ENCODE results near the gene SNRPE. TPM values are rescaled to one million over a fixed set of nuclear protein-coding genes. Genes with fewer than 3 reads are reported as not detected.

Gene SNRPE
- total and polyA plus RNA-seq, 9 of the 15 experiments (the other 6 are each of a cell fraction or from before 2014, with no cell fraction given): 216 to 1,893 (median 487) TPM

DNA sequence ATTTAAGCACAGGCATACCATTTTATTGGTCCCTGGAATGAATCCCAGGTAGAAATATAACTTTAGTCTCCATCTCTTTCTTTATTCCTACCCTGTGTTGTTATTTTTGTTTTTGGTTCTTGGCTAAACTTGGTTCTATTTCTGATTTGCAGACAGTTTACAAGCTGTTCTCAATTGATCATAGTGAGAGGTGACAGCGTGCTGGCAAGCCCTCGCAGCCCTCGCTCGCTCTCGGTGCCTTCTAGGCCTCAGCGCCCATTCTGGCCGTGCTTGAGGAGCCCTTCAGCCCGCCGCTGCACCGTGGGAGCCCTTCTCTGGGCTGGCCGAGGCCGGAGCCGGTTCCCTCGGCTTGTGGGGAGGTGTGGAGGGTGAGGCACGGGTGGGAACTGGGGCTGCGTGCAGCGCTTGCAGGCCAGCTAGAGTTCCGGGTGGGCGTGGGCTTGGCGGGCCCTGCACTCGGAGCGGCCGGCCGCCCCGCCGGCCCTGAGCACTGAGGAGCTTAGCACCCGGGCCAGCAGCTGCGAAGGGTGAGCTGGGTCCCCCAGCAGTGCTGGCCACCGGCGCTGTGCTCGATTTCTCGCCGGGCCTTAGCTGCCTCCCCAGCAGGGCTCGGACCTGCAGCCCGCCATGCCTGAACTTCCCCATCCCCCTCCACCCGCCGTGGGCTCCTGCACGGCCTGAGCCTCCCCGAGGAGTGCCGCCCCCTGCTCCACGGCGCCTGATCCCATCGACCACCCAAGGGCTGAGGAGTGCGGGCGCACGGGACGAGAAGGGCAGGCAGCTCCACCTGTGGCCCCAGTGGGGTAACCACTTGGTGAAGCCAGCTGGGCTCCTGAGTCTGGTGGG is 38.7 kb downstream of the SNRPE start:
- Histone ChIP-seq H3K79me2 (ENCODE audit: control insufficient read depth, insufficient read depth, low read length) (no peaks in the 10 kb centered on the region), H3K9ac (ENCODE audit: insufficient read depth in 1 of 2, low read depth in 2 of 2, low read length in 2 of 2) (no peak overlapping the region), H3K4me3 (no peak overlapping the region), H3K27me3 (ENCODE audit: control insufficient read depth in 2 of 2, insufficient read depth in 2 of 2, low read length in 2 of 2) (peaks cover 6 to 34% of the 10 kb centered on the region in 2 experiments), H3K4me2 (ENCODE audit: insufficient read depth, low read length) (no peak overlapping the region), H4K20me1 (replicated peaks; ENCODE audit: control insufficient read depth, insufficient read depth, low read length) (no peaks in the 10 kb centered on the region), H3K36me3 (ENCODE audit: control insufficient read depth, insufficient read depth, low read length) (no peaks in the 10 kb centered on the region), H2AFZ (ENCODE audit: low read depth, low read length) (no peak overlapping the region), H3K9me3 (replicated peaks; ENCODE audit: control insufficient read depth, insufficient read depth, low read depth, low read length) (peaks cover 3% of the 10 kb centered on the region; the same call in 1 of the 2 replicates), H3K4me1 (replicated peaks in 1 of 2; ENCODE audit: control insufficient read depth in 2 of 2, insufficient read depth in 2 of 2, low read length in 2 of 2) (peaks cover 0 to 7% of the 10 kb centered on the region in 2 experiments; a peak in 1 of 5 replicates), H3K9me1 (ENCODE audit: control insufficient read depth, insufficient read depth, low read length) (no peaks in the 10 kb centered on the region), H3K27ac (ENCODE audit: extremely low read depth, low read depth, low read length) (no peak overlapping the region)
- ChIA-PET CTCF (ENCODE audit: low intra/inter-chr PET ratio) (no interaction called here), POLR2A (interaction anchor here (0.5 kb wide), 1 partner anchor 589 kb away, joined by 3 read pairs; no protein-coding TSS in a partner anchor)
- in situ Hi-C loops (cut with MboI) (no loop called here), intact Hi-C loops (cut with micrococcal nuclease) (no loop called here)
- DNase-seq (ENCODE audit: extremely low read depth in 1 of 4, low spot score in 3 of 4) (no peak), ATAC-seq (no peak), FAIRE-seq (no peak)
- no TSS peak for BruUV-seq (replicated peaks)
- 30% methylated on average over 47 of the region's 47 CpGs for WGBS (ENCODE audit: insufficient coverage, low coverage, missing lambda C conversion rate)
- TF ChIP-seq, protein P1, sequence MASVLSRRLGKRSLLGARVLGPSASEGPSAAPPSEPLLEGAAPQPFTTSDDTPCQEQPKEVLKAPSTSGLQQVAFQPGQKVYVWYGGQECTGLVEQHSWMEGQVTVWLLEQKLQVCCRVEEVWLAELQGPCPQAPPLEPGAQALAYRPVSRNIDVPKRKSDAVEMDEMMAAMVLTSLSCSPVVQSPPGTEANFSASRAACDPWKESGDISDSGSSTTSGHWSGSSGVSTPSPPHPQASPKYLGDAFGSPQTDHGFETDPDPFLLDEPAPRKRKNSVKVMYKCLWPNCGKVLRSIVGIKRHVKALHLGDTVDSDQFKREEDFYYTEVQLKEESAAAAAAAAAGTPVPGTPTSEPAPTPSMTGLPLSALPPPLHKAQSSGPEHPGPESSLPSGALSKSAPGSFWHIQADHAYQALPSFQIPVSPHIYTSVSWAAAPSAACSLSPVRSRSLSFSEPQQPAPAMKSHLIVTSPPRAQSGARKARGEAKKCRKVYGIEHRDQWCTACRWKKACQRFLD (CRISPR knock-in tag; IDR thresholded peaks at IDR 0.05): no peak
- no peak for TF ChIP-seq CC2D1A (IDR thresholded peaks at IDR 0.05)
- TF ChIP-seq ZNF444 (CRISPR knock-in tag; IDR thresholded peaks at IDR 0.05): no peak
- no peak for TF ChIP-seq SP1 (CRISPR knock-in tag; IDR thresholded peaks at IDR 0.05)
- TF ChIP-seq, protein P2, sequence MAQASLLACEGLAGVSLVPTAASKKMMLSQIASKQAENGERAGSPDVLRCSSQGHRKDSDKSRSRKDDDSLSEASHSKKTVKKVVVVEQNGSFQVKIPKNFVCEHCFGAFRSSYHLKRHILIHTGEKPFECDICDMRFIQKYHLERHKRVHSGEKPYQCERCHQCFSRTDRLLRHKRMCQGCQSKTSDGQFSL (CRISPR knock-in tag; IDR thresholded peaks at IDR 0.05): no peak
- TF ChIP-seq, protein P2 (tag; IDR thresholded peaks at IDR 0.05): no peak
- TF ChIP-seq ZNF197 (CRISPR knock-in tag; IDR thresholded peaks at IDR 0.05; ENCODE audit: low read depth): no peak
- no peak for TF ChIP-seq RBM39 (optimal IDR thresholded peaks at IDR 0.05; ENCODE audit: low read depth, low read length)
- no peak for TF ChIP-seq ZNF830 (CRISPR knock-in tag; IDR thresholded peaks at IDR 0.05)
- TF ChIP-seq, protein P3, sequence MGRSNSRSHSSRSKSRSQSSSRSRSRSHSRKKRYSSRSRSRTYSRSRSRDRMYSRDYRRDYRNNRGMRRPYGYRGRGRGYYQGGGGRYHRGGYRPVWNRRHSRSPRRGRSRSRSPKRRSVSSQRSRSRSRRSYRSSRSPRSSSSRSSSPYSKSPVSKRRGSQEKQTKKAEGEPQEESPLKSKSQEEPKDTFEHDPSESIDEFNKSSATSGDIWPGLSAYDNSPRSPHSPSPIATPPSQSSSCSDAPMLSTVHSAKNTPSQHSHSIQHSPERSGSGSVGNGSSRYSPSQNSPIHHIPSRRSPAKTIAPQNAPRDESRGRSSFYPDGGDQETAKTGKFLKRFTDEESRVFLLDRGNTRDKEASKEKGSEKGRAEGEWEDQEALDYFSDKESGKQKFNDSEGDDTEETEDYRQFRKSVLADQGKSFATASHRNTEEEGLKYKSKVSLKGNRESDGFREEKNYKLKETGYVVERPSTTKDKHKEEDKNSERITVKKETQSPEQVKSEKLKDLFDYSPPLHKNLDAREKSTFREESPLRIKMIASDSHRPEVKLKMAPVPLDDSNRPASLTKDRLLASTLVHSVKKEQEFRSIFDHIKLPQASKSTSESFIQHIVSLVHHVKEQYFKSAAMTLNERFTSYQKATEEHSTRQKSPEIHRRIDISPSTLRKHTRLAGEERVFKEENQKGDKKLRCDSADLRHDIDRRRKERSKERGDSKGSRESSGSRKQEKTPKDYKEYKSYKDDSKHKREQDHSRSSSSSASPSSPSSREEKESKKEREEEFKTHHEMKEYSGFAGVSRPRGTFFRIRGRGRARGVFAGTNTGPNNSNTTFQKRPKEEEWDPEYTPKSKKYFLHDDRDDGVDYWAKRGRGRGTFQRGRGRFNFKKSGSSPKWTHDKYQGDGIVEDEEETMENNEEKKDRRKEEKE (IDR thresholded peaks at IDR 0.05; ENCODE audit: borderline replicate concordance in 1 of 2, control insufficient read depth in 1 of 2, low read depth in 2 of 2, low read length in 1 of 2): no peak
- TF ChIP-seq ZNF253 (CRISPR knock-in tag; conservative IDR thresholded peaks at IDR 0.05): no peak
- TF ChIP-seq, protein P4, sequence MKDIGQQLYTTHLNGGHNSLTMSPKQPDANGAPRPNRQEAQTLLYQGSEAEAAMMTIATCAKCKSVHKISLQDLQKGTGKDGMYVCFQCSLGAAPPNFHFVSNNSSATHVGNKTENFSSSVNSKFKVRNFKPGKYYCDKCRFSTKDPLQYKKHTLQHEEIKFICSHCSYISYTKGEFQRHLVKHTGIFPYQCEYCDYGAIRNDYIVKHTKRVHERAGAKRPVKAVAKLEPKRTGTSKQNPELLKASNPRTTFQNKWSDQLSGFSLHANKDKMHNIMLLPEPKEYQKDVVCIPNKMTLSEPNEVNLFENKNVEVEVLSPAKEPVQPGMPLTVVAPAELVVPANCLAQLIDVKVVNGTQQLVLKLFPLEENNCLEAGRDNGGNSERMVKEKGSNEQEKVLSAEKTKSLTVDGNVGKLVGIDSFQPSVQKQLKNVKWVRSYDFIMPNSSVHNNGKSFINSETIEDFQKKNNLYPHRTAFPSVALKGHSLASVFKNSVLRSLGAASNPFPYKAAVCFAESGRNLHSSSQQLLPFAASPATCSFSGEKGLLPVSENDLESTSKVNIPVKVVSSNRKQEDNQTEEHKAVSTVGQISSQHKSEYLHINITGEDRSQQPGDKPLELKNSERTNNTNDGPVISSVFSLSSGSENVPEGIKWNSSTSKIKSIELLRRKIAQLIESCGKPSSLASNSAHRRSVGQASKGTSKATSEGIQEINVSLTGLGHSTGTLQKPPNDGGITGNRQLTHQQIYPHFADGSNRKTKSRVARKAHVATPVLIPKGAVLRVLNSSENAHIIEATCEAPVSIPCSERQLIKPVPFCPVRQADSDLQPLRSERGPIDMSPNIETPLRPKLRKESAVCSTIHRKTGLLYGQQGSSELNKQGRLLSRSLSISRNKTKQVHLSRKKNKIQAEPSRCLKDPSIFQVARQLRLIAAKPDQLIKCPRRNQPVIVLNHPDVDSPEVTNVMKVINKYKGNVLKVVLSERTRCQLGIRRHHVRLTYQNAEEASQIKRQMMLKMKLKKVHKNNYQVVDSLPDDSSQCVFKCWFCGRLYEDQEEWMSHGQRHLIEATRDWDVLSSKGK (CRISPR knock-in tag; IDR thresholded peaks at IDR 0.05): no peak

Measured in K562 (cell line).